ENCODE data around the gene KRTAP21-1.
"Not testable (repeated sequence)": the region's sequence is repeated elsewhere in the genome, so short reads cannot be mapped to it uniquely, and the experiment has no call there.

Gene KRTAP21-1

DNA sequence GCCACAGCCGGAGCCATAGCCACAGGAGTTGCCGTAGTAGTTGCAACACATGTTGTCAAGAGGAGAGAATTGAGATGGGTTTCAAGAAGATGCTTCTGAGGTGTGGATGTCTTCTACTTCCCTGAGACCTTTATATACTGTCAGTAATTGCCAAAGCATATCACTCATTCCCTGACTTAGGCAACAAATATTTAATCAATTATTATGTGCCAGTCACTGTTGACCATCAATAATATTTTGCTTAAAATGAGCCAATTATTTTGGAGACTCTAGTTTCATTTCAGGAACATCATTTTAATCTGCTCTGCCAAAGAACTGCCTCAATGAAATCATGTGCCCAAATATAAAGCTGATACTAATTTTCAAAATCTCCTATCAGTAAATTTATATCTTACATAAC, at the start of gene KRTAP21-1:
TSS of gene KRTAP21-1 (minus strand) at position 101 of the 400 bp plus-strand sequence. CDS start at position 51, 50 bp downstream.
- in situ Hi-C loops (cut with HindIII; ENCODE audit: low sequenced_read_pairs), result not testable (repeated sequence)

DNA sequence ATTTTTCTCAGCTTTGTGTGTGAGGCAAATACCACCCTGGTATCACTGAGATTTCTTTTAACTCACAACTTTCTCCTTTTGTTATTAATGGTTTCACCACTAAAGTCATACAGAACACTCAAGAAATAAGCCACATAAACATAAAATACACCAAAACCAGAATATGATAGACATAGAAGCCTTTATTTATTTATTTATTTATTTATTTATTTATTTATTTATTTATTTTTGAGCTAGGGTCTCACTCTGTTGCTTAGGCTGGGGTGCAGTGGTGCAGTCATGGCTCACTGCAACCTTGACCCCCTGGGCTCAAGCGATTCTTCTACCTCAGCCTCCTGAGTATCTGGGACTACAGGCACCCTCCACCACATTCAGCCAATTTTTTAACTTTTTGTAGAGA, 45.4 kb upstream of the KRTAP21-1 start:
- in situ Hi-C loops (cut with HindIII; ENCODE audit: low sequenced_read_pairs), result no loop called here

- in situ Hi-C loops (cut with HindIII; ENCODE audit: low sequenced_read_pairs), result no loop called here
These were observed 38.5 kb upstream of the KRTAP21-1 start for GRCh38 chr21:30793581-30794314.

DNA sequence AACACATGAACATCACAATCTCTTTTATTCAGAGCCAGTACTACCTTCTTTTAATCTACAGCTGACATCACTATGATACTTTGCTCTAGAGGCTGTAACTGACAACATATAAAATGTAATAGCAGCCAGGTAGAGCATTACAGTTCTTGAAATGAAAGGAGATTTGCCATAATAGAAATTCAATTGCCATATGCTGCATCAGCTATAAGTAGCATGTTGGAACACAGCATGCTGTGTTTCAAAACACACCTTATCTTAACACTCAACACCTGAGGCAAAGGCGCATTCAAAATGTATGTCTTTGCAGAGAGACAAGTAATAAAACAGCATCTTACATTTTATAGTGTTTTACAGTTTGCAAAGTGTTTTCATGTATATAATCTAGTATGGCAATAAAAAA, 24.0 kb upstream of the KRTAP21-1 start:
- in situ Hi-C loops (cut with HindIII; ENCODE audit: low sequenced_read_pairs), result no loop called here

GRCh38 chr21:30769724-30770431, 14.7 kb upstream of the KRTAP21-1 start:
- in situ Hi-C loops (cut with HindIII; ENCODE audit: low sequenced_read_pairs), result no loop called here

GRCh38 chr21:30760776-30761175, 5.5 kb upstream of the KRTAP21-1 start:
- in situ Hi-C loops (cut with HindIII; ENCODE audit: low sequenced_read_pairs), result no loop called here

DNA sequence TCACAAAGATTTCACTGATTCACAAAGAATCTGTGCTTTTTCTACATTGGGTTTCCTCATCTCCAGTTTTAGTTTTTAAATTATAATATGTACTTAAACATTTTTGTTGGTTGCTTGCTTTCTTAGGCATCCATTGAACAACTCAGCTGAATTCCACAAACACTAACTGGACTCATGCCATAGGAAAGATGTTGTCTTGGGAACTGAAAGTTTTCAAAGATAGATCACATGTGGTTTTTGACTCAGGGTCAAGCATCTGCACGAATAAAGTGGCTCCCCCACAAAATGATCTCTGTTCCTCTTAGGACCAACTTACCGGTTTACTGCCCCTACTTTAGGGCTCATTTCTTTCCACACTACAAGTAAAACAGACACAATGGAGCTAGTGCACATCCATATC, 3.1 kb upstream of the KRTAP21-1 start:
- in situ Hi-C loops (cut with HindIII; ENCODE audit: low sequenced_read_pairs), result no loop called here

DNA sequence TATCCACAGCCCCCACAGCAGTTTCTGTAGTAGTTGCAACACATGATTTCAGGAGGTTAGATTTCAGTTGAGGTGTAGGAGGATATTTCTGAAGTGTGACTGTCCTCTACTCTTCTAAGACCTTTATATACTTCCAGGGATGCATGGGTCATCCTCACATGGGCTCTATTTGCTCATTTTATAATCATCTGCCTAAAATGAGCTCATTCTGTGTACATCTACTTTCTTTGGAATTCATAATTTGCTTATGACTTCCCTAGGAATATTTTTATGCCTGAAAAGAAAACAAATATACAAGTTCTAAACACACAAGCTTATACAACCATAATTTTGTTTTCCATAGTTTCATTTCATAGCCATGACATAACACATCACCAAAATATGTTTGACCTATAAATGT, 8.1 kb downstream of the KRTAP21-1 start, which contains the start of gene KRTAP21-2:
TSS of gene KRTAP21-2 (minus strand) at position 101 of the 400 bp plus-strand sequence. CDS start at position 44, 57 bp downstream.
- in situ Hi-C loops (cut with HindIII; ENCODE audit: low sequenced_read_pairs), result no loop called here

GRCh38 chr21:30740462-30740861, 14.8 kb downstream of the KRTAP21-1 start:
- in situ Hi-C loops (cut with HindIII; ENCODE audit: low sequenced_read_pairs), result no loop called here

- in situ Hi-C loops (cut with HindIII; ENCODE audit: low sequenced_read_pairs), result no loop called here
These were observed 22.2 kb downstream of the KRTAP21-1 start for GRCh38 chr21:30733026-30733425.

GRCh38 chr21:30726726-30727125, 28.5 kb downstream of the KRTAP21-1 start:
- in situ Hi-C loops (cut with HindIII; ENCODE audit: low sequenced_read_pairs), result no loop called here

DNA sequence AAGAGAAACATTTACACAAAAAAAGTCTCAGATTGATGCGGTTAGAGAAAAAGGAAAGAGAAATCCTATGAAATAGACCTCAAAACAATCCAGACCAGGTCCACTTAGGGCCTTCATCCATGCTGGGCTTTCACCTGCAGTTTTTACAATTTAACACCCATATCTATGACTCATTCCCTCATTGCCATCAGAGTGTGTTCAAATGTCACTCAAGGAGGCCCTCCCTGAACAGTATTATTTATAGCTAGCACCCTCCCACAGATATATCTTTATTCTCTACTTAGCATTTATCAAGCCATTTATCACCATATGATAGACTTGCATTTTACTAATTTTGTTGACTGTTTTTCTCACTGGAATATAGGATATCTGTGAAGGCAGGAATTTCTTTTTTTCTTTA, 35.8 kb downstream of the KRTAP21-1 start:
- in situ Hi-C loops (cut with HindIII; ENCODE audit: low sequenced_read_pairs), result no loop called here

DNA sequence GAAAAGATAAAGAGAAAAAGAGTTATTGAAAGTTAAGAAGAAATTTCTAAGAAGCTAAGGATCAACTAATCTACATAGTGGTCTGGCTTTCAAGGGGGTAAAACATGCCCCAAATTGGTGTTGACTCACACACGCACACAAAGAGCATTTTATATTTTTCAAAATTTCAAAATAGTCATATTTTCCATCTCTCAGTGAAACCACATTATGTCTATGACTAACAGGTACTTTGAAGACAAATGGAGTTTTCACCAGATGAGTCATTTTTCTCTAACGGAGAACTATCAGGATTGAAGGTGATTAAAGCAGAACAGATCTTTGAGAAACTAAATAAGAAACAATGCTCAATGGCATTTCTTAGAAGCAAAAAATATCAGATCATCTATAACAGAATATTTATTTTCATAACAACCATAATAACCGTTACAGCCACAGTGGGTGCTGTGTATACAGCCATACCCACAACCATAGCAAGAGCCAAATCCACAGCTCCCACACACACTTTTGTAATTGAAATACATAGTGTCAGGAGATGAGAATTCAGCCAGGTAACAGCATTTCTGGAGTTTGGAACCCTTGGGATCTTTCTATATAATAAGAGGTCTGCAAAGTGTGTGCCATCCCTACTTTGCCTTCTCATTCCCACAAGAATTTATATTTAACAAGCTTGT, 36.9 kb downstream of the KRTAP21-1 start, which contains the start of gene KRTAP21-3:
TSS of gene KRTAP21-3 (minus strand) at position 539 of the 671 bp plus-strand sequence. CDS start at position 521, 18 bp downstream.
- in situ Hi-C loops (cut with HindIII; ENCODE audit: low sequenced_read_pairs), result no loop called here

DNA sequence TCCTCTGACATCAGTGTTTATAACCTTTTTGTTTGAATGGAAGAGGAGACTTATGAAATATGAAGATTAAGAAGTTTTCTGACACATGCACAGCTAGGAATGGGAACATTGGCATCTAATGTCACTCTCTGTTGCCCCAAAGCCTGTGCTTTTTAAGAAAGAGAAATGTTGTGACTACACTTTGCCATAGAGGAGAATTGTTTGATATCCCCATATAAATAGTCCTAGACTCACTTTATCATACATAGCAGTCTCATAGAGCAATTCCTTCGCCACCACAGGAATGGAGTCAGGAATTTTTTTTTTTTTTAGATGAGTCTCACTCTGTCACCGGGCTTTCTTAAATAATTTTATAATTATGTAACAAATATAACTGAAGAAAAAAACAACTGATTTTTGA, 38.1 kb downstream of the KRTAP21-1 start:
- in situ Hi-C loops (cut with HindIII; ENCODE audit: low sequenced_read_pairs), result no loop called here

DNA sequence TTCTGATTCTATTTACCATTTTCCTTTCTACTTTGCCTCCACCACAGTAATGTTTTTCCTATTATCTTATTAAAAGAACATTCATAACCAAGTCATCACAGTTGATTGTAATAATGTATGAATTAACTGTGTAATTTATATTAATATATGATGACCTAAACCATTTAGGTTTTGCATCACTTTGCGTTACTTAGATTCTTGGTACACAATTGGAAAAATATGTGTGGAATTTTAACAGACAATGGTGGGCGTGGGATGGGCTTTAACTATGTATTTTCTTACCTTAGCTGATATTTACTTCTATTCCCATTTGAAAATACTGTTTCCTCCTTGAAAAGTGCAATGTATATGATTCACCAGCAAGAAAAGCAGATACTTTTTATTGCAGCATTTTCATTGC, 40.3 kb downstream of the KRTAP21-1 start:
- in situ Hi-C loops (cut with HindIII; ENCODE audit: low sequenced_read_pairs), result no loop called here

DNA sequence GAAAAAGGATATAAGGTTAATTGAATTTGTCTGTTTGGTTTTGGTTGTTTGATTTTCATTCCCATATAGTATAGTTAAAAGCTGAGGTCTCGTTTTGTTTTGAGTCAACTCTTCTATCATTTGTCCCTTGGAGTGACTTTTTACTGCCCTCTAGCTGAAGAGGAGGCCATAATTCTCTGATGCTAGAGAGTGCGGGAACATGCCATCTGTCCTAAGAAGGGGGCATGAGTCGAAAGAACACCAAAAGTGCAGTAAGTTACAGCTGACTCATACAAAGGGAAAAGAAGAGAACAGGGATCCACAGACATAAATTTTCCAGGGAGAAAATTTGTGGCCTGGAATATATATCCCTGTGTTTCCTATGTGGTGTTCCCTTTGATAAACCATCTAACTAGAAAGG, 40.8 kb downstream of the KRTAP21-1 start:
- in situ Hi-C loops (cut with HindIII; ENCODE audit: low sequenced_read_pairs), result no loop called here

- in situ Hi-C loops (cut with HindIII; ENCODE audit: low sequenced_read_pairs), result no loop called here
These were observed 41.5 kb downstream of the KRTAP21-1 start for GRCh38 chr21:30713766-30714165.

- in situ Hi-C loops (cut with HindIII; ENCODE audit: low sequenced_read_pairs), result no loop called here
These were observed 44.7 kb downstream of the KRTAP21-1 start for GRCh38 chr21:30710499-30710898.

GRCh38 chr21:30707409-30707808, 47.8 kb downstream of the KRTAP21-1 start:
- in situ Hi-C loops (cut with HindIII; ENCODE audit: low sequenced_read_pairs), result no loop called here
